ENCODE results near the gene NCKAP5L. TPM values are rescaled to one million over a fixed set of nuclear protein-coding genes. Genes with fewer than 3 reads are reported as not detected.

Gene NCKAP5L
- total and polyA plus RNA-seq, 2 donors (not counting 3 experiments of a cell fraction or from before 2014, with no cell fraction given), result 17.4 to 46.1 TPM

DNA sequence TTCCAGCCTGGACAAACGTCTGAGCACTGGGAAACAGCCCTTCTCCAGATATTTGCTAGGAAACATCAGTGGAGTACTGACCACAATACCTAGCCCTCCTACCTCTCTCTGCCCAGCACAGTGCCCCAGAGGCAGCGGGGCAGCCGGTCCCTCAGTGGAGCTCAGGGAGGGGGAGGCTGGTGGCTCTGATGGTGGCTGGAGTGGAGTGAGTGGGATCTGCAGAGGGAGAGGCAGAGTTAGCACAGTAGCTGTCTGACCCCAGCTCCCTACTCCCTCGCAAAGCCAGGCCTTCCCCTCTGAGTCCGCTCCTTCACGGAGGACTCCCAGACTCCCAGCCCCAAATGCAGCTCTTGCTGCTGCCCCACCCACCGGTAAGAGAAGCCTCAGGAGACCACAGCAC, 30.0 kb downstream of the NCKAP5L start:
- H3K36me3 ChIP-seq (ENCODE audit: control insufficient read depth in 2 of 2, extremely low read depth in 1 of 2, insufficient read depth in 2 of 2, low read length in 2 of 2), result peaks cover 11 to 58% of the 10 kb centered on the region in 2 experiments
- no peaks in the 10 kb centered on the region for H3K9me1 ChIP-seq (replicated peaks; ENCODE audit: control insufficient read depth, extremely low read depth, insufficient read depth, low read length)
- no peaks in the 10 kb centered on the region for H3K9me3 ChIP-seq (replicated peaks; ENCODE audit: control insufficient read depth, insufficient read depth, low read length)
- H3K4me2 ChIP-seq (ENCODE audit: insufficient read depth, low read length), result no peak overlapping the region
- no peaks in the 10 kb centered on the region for H3K4me1 ChIP-seq (ENCODE audit: control insufficient read depth, extremely low read depth, insufficient read depth, low read length)
- dilution Hi-C loops (cut with MboI; ENCODE audit: extremely low pct_ligation_motif_present, low sequenced_read_pairs), result no loop called here
- FAIRE-seq, result no peak
- H4K20me1 ChIP-seq (replicated peaks; ENCODE audit: control insufficient read depth, extremely low read depth, insufficient read depth, low read length), result no peaks in the 10 kb centered on the region
- no peak for TF ChIP-seq FOS (IDR thresholded peaks at IDR 0.05; ENCODE audit: borderline replicate concordance, insufficient read depth, low read length)
- TF ChIP-seq JUN (IDR thresholded peaks at IDR 0.05; ENCODE audit: borderline replicate concordance, insufficient read depth, insufficient read length, low read depth), result no peak
- TF ChIP-seq EZH2 (IDR thresholded peaks at IDR 0.05; ENCODE audit: borderline replicate concordance, low read depth, low read length, severe bottlenecking), result no peak
- TF ChIP-seq, protein P1, sequence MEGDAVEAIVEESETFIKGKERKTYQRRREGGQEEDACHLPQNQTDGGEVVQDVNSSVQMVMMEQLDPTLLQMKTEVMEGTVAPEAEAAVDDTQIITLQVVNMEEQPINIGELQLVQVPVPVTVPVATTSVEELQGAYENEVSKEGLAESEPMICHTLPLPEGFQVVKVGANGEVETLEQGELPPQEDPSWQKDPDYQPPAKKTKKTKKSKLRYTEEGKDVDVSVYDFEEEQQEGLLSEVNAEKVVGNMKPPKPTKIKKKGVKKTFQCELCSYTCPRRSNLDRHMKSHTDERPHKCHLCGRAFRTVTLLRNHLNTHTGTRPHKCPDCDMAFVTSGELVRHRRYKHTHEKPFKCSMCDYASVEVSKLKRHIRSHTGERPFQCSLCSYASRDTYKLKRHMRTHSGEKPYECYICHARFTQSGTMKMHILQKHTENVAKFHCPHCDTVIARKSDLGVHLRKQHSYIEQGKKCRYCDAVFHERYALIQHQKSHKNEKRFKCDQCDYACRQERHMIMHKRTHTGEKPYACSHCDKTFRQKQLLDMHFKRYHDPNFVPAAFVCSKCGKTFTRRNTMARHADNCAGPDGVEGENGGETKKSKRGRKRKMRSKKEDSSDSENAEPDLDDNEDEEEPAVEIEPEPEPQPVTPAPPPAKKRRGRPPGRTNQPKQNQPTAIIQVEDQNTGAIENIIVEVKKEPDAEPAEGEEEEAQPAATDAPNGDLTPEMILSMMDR (IDR thresholded peaks at IDR 0.05; ENCODE audit: extremely low read depth in 1 of 2, insufficient read depth in 1 of 2, low read depth in 1 of 2, low read length in 2 of 2), result no peak
- no peak for TF ChIP-seq GATA2 (IDR thresholded peaks at IDR 0.05; ENCODE audit: insufficient read depth, insufficient read length, low read depth, low read length)
- TF ChIP-seq POLR2AphosphoS5 (IDR thresholded peaks at IDR 0.05; ENCODE audit: insufficient read depth, low read depth, low read length), result no peak
- TF ChIP-seq POLR2A (IDR thresholded peaks at IDR 0.05; ENCODE audit: low read depth, low read length), result no peak
- TF ChIP-seq, protein P2, sequence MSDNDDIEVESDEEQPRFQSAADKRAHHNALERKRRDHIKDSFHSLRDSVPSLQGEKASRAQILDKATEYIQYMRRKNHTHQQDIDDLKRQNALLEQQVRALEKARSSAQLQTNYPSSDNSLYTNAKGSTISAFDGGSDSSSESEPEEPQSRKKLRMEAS (IDR thresholded peaks at IDR 0.05; ENCODE audit: insufficient read depth, insufficient read length), result no peak
- TF ChIP-seq MYC (IDR thresholded peaks at IDR 0.05; ENCODE audit: low read depth, low read length), result no peak
- H3K27me3 ChIP-seq (ENCODE audit: control insufficient read depth in 2 of 2, insufficient read depth in 2 of 2, low read length in 2 of 2), result no peaks in the 10 kb centered on the region
- H3K27ac ChIP-seq (ENCODE audit: insufficient read depth, low read depth, low read length), result no peak overlapping the region
- ChIA-PET POLR2A (interaction anchor here (0.7 kb wide), 1 partner anchor 30 kb away, joined by 3 read pairs; the partner anchor contains the start of gene NCKAP5L), CTCF (interaction anchor here (0.8 to 5.7 kb wide), 3 partner anchors 13 to 41 kb away, joined by 3 to 25 read pairs (median 4); no protein-coding TSS in a partner anchor)
- no peak overlapping the region for H3K9ac ChIP-seq (replicated peaks; ENCODE audit: extremely low read depth, insufficient read depth, low read length)
- intact Hi-C loops (cut with micrococcal nuclease), result no loop called here
- no TSS peak for BruUV-seq (replicated peaks)
- DNase-seq (ENCODE audit: low read depth, low spot score), result no peak
- H3K4me3 ChIP-seq (replicated peaks in 1 of 3; ENCODE audit: insufficient read depth in 1 of 3, low read depth in 1 of 3, low read length in 3 of 3), result no peak overlapping the region
- H3K79me2 ChIP-seq (ENCODE audit: control insufficient read depth, insufficient read depth, low read length), result no peaks in the 10 kb centered on the region
- no peak overlapping the region for H2AFZ ChIP-seq (ENCODE audit: low read depth, low read length)
